ENCODE results near the gene DNAJB8.

Gene DNAJB8

GRCh38 chr3:128483657-128484403 is 17.1 kb upstream of the DNAJB8 start:
- no peak for DNase-seq

GRCh38 chr3:128482666-128483656 is 16.3 kb upstream of the DNAJB8 start:
- no peak for DNase-seq

GRCh38 chr3:128482175-128482574 is 15.5 kb upstream of the DNAJB8 start:
- no peak for DNase-seq

GRCh38 chr3:128481438-128481942 is 14.8 kb upstream of the DNAJB8 start:
- no peak for DNase-seq

GRCh38 chr3:128480717-128481437 is 14.2 kb upstream of the DNAJB8 start:
- no peak for DNase-seq

GRCh38 chr3:128480278-128480677 is 13.6 kb upstream of the DNAJB8 start:
- DNase-seq = no peak

- DNase-seq = no peak
Measured at GRCh38 chr3:128479558-128480086, 12.9 kb upstream of the DNAJB8 start.

DNA sequence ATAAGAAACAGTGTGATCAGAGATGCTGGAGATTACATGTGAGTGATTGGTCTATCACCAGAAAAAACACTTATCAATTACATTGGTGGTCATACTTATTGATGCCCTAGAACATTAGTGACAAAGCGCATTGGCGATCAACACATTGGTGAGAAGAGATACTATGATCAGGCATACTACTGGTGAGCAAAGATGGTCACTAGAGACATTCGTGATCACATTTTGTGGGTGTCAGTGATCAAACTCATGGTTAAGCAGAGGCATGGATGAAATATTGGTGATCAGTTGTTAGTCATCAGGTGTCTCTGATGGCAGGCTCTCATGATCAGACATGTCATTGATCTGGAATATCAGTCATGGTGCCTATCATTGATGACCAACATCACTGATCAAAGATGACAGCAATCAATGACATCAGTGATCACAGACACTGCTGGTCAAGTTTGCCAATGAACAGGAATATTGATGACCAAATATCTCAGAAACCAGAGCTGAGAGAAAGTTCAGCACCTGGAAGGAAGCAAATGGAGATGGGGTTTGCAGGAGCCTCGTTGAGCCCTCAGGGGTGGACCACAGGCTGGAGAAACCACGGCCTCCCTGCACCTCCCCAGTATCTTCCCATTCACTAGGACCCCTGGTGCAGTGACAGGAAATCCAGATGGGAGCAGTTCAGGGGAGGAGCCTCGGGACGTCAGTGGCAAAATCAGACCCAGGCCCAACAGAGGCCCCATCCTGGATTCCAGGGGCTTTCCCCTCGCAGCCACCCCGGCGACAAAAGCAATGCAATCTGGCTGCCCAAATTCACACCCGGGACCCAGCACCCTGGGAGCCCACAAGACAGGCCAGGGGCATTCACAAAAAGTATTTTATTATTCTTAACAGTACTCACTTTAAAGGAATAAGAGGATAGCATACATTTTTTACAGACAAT is 12.2 kb upstream of the DNAJB8 start:
- no peak for DNase-seq

GRCh38 chr3:128476659-128477058 is 10.0 kb upstream of the DNAJB8 start:
- no peak for DNase-seq

DNA sequence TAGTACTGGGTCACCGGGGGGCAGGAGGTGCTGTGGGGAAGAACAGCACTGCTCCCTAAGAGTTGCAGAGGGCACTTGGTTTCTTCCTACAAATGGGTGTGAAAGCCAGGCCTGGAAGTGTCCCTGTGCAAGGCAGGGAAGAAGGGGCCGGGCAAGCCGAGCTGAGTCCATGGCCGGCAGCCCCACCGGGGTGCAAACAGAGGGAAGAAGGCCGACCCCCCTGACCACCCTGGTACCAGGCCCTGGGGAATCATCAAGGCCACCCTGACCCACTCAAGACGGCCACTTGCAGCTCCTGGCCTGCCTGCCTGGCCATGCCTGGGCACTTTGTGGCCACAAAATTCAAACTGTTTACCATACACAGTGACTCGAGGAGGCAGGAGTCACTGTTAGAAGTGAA is 8.7 kb upstream of the DNAJB8 start:
- no peak for DNase-seq

DNA sequence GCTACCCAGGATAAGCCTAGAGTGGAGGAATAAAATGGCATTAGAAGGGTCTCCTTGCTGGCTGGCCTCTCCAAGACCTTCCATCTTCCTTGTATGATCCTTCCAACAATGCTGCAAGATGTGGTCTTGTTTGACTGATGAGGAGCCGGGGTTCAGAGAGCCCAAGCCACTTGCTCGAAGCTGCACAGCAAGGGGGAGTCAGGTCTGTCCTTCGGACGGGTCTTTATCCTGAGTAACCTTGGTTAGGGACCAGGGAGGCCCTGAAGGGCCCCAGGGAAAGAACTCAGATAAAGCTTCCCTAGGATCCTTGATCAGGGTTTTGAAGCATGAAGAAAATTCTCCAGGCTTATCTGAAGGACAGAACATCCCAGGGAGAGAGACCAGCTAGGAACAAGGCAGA is 7.0 kb upstream of the DNAJB8 start:
- DNase-seq = no peak

DNA sequence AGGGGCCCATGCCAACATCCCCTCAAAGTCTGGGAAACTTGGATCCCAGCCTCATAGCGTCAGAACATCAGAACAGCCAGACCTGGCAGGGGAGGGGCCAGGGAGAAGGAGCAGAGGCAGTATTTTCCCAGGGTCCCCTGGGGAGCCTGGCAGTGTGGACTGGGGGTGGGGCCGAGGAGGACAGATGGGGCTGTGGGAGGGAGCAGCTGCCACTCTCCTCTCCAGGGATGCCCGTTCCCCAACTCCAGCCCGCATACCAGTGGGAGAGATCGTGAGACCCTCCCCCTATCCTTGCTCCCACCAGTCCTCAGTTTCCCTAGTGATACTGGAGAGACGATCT is 6.5 kb upstream of the DNAJB8 start:
- DNase-seq = no peak

DNA sequence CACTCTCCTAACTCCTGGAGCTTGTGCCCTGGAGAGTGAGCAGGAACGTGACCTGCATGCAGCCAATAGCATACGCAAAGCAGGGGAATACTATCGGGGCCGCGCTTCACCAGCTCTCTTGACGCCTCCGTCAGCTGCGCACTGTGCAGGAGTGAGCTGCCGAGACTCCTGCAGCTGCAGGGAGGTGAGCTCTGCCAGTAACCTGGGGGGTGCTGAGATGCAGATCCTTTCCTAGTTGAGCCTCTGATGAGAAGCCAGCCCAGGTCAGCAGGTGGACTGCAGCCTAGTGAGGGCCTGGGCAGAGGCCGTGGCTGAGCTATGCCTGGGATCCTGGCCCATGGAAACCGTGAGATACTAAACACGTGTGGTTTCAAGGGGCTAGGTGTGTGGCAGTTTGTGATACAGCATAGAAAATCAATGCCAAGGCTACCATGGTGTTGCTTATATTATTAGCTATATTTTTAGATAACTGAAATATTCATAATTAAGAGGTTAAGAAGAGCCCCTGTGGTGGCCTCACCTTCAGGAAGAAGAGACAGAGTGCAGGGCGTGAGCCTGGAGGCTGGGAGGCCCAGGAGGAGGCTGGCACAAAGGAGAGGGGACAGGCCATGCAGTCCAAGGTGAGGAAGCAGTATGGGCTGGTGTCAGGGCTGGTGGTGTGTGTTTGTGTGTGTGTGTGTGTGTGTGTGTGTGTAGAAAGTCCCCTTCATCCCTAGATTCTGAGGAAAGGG is 5.9 kb upstream of the DNAJB8 start:
- no peak for DNase-seq

DNA sequence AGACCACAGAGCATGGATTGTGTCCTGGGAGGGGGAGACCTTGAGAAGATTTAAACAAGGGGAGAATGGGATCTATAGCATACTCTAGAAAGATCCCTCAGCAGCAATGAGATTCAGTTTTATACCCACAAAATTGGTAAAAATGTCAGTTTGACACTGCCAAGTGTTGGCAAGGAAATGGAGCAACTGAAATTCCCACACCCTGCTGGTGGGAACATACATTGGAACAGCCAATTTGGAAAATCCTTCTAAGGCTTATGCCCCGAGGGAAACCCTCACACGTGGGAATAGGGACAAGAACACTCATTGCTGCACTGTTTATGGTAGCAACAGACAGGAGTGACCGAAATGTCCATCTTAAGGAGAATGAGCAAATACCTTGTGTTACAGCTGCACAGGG is 5.0 kb upstream of the DNAJB8 start:
- DNase-seq = no peak

- no peak for DNase-seq
Measured at GRCh38 chr3:128471110-128471509, 4.4 kb upstream of the DNAJB8 start.

DNA sequence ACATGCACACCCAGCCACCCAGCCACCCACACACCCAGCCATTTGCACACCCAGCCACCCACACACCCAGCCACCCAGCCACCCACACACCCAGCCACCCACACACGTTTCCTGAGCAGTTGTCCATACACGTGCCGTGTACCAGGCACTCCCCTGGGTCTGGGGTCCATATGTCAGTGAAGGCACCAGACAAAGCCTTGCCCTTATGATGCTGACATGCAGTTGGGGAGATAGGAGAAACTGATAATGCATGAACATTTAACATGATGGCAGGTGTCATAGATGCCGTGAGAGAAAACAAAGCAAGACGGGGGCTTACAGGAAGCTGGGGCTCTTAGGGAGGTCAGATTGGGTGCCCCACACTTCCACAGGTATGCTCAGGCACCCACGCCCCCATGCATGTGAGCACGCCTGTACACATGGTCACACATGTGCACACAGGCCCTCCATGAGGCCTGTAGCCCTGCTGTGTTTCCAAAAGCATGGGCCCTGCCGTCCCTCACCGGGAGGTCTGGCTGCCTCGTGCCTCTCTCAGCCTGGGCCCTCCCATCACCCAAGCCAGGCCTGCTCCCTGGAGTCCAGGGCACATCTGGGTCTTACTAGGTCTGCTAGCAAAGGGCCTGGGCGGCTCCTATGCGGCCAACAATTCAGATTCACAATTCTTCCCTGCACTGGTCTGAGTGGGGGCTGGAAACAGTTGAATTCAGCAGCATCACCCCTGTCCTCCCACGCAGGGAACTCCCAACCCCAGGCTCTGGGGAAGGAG is 3.6 kb upstream of the DNAJB8 start:
- no peak for DNase-seq

GRCh38 chr3:128469556-128469955 is 2.9 kb upstream of the DNAJB8 start:
- DNase-seq = no peak

GRCh38 chr3:128468791-128469527 is 2.3 kb upstream of the DNAJB8 start:
- no peak for DNase-seq
